Stomach (tissue), 4 donors: Measurements from ENCODE around the gene POLR3GL.

Experiments
- EP300 ChIP-seq: sonication (generic); formaldehyde crosslinking; IDR thresholded peaks from one replicate; pipeline ENCODE4 v1.6.1; 2017; ENCODE audit warnings: antibody characterized with exemption
- POLR2A ChIP-seq, 4 donors: fragments of 450-650 bp; IDR thresholded peaks; one replicate each; pipeline ENCODE4 v1.6.1; 2016; ENCODE audit warnings: antibody characterized with exemption in 4 of 4, control low read depth in 2 of 4, mild to moderate bottlenecking in 1 of 4, moderate library complexity in 1 of 4
- POLR2AphosphoS5 ChIP-seq, 3 donors: sonication (generic); formaldehyde crosslinking; IDR thresholded peaks; one replicate each; pipeline ENCODE4 v1.6.1; 2016; ENCODE audit warnings: antibody characterized with exemption in 3 of 3
- TF ChIP-seq, protein P1 (sequence below), 7 experiments: fragments of 450-650 bp in 4 of 7; fragments of 200-600 bp in 3 of 7; sonication (generic) in 3 of 7; IDR thresholded peaks; one replicate each; pipeline ENCODE4 v1.5.1; 2016 to 2019; ENCODE audit warnings: antibody characterized with exemption in 7 of 7, control low read depth in 2 of 7, mild to moderate bottlenecking in 1 of 7

DNA sequence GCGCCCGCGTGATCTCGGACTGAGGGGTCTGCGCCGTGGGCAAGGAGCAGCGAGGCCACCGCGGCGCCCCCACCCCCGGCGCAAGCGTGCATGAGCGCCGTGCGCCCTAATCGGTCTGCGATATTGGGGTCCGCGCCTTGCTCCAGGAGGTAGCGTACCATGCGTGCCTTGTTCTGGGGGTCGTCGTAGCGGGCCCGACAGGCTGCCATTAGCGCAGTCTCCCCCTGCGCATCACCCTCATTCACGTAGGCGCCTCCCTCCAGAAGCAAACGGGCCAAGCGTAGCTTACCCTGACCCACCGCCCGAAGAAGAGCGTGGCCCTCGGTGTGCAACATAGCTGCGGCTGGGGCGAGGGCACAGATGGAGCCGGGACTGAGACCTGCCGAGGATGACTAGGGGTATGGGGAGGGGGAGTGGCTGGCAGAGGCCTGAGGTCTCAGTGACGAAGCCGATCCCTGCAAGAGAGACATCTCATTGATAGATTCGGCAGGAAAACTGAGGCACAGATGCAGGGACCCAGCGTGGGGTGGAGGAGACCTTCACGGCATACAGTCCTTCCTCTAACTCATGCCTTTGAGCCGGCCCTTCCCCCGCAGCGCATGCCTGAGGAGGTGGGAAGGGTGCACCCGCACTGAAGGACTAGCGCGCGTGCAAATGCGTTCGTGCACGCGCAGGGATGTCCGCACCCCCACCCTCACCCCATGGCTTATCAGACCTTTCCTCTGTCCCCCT, 2.9 kb upstream of the POLR3GL start:
- TF ChIP-seq POLR2AphosphoS5 (IDR thresholded peaks at IDR 0.05) (no peak), EP300 (no peak), POLR2A (IDR thresholded peaks at IDR 0.05) (no peak)
- TF ChIP-seq, protein P1, sequence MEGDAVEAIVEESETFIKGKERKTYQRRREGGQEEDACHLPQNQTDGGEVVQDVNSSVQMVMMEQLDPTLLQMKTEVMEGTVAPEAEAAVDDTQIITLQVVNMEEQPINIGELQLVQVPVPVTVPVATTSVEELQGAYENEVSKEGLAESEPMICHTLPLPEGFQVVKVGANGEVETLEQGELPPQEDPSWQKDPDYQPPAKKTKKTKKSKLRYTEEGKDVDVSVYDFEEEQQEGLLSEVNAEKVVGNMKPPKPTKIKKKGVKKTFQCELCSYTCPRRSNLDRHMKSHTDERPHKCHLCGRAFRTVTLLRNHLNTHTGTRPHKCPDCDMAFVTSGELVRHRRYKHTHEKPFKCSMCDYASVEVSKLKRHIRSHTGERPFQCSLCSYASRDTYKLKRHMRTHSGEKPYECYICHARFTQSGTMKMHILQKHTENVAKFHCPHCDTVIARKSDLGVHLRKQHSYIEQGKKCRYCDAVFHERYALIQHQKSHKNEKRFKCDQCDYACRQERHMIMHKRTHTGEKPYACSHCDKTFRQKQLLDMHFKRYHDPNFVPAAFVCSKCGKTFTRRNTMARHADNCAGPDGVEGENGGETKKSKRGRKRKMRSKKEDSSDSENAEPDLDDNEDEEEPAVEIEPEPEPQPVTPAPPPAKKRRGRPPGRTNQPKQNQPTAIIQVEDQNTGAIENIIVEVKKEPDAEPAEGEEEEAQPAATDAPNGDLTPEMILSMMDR (IDR thresholded peaks at IDR 0.05) = no peak
